ENCODE measurements around the gene TTC13.
"Not testable (repeated sequence)": the region's sequence is repeated elsewhere in the genome, so short reads cannot be mapped to it uniquely, and the experiment has no call there.

The TTC13 gene

DNA sequence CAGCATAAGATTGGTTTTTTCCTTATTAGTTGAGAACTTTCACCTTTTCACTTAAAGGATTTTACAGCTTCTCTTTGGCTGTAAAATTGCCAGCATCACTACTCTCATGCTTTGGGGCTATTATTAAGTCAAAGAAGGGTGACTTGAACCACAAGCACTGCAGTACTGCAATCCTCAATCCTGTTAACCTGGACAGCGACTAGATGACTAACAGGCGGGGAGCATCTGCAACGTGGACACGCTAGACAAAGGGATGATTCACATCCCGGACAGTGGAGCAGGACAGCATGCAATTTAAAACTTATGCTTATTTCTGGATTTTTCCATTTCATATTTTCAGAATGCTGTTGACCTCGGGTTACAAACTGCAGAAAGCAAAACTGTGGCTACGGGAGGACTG is 8.3 kb upstream of the TTC13 start:
- no peak for DNase-seq

- no peak for DNase-seq
Measured at GRCh38 chr1:230985711-230986110, 7.0 kb upstream of the TTC13 start.

DNA sequence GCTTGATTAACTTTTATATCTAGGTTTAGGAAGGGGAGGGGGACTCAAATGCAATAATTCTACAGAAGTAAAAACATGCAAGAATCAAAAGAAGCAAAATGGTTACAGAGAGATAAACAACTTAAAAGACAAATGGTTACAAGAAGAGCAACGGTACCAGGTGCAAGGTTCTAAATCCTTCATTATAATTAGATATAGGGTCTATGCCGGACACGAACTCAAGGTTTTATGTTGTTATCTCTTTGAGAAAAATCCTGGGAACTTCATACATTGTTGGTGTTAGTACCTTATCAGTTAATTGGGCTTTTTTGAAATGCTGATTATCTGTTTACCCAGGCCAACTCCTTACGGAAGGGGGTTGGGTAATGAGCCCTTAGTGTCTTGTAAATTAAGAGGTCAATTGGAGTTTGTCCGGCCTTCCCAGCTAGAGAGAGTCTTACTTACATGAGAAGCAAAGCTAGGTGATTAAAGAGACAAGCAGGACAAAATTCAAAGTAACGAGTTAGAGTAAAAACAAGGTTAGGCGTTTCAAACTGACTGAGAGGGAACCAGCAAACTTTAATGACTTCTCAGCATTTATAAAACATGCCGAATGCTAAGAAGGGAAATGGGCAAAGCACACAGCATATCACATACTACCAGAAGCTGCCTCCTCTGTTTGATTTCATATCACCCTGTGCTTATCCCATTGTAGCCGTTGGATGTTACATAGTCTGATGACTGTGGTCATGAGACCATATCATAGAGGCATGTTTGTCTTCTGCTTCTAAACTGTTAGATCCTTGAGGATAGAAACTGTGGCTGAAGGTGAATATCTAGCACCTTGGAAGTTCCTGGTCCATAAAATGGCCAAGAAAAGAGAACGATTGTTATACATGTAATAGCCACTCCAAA is 6.2 kb upstream of the TTC13 start:
- DNase-seq, result not testable (repeated sequence)

DNA sequence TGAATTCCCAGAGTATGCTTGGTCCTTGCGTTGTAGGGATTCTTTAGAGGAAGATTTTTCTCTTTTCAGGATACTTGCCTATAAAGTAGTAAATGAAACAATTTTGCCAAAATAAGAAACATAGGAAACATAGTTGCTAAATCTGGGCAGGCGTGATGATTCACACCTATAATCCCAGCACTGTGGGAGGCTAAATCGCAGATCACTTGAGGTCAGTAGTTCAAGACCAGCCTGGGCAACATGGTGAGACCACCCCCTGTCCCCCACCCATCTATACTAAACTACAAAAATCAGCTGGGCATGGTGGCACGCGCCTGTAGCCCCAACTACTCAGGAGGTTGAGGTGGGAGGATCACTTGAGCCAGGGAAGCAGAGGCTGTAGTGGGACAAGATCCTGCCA is 5.2 kb upstream of the TTC13 start:
- no peak for DNase-seq

DNA sequence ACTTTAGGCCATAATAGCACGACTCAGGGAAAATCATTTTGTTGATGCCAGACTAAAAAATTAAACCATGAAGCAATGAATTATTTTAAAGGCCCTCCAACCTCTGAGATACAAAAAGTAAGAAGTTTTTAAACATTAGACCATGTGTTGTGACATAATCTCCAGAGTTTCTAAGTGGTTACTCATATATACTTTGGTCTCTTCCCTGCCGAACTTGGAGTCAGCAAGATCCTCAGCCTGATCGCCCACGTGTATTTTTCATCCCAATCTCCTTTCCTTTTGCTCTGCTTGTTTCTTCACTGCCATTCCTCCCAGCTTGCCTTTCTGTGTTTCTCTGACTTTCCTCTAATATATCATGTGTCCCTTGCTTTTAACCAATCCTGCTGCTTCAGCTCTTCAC is 4.0 kb upstream of the TTC13 start:
- DNase-seq, result no peak

DNA sequence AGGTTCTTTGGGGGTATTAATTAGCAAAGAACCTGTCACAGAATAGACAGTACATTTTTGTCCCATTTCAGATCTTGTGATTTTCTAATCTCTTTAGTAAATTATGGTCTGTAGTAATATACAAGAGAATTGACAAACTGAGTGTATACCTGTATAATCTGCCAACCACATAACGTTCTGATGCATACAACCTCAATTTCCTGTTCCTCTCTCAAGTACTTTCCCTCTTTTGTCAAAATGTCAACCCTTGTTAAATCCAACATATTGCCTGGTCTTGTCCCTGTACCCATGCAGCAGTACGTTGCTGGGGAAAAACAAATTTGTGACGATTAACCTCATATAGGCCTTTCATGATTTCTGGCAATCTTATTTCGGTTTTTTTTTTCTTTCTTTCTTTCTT is 1.3 kb upstream of the TTC13 start:
- no peak for DNase-seq

GRCh38 chr1:230979389-230979716 is 692 bp upstream of the TTC13 start:
- DNase-seq, result no peak

DNA sequence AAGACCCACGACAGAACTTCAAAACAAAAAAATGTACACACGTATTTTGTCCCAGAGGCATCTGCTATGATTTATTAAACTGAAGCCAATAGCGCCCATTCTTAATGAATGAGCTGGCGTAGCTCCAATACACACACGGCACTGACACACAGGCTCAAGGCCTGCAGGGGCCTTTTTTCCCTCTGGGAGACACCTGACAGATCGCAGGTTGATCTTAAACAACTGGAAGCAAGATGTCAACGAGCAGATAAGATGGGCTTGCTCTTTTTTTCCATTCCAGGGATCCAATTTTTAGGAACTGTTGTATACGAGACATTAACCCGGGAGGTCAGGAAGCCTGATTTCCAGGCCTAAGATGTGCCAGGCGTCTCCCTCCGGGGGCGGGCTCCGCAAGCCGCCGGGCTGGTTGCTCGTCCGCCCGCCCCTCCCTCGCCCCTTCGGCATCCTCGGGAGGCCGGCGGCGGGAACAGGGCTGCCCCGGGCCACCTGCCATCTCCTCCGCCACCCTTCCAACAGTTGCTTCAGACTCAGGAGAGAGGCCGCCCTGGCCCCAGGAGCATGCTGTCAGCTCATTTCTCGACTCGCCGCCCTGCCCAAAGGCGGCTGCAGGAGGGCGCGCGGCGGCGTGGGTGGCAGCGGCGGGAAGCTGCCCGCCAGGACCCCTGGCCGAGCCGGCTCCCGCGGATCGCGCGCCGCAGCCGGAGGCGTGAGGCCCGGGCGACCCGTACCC is 735 bp downstream of the TTC13 start:
- DNase-seq, result no peak

- DNase-seq, result no peak
Measured at GRCh38 chr1:230976825-230977747, 1.6 kb downstream of the TTC13 start.

DNA sequence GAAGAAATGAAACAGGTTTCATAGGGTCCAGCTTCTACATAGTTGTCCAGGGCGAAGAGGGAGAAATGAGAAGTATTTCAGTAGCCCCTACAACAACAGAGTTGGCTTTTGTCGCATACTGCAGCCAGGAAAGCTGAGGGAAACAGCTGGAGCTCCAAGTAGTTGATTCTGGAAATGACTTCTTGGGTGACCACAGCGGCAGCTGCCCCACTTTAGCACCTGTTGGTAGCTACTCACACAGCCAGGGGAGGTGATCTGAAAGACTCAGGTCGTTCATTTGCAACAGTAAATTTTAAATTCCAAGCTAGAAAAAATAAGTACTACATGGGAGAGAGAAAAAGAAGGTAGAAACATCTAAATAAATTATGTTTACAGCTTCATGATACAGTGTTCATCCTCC is 2.3 kb downstream of the TTC13 start:
- no peak for DNase-seq

DNA sequence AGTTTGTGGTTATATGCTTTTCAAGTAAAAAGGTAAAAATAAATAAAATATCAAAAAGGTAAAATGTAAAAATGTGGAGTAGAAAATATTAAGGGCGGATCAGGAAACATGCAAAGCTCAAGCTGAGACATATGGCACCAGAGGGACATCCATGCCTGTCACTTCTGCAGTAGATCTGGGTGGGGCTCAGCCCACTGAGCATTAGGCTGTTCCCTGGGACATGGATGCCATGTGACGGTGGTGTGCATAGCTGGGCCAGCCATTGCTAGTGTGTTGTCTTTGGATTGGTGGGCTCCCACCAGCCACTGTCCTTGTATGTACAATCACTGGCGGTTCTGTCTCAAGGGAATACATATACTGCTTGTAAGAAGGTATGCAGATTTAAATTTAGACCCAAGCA is 3.0 kb downstream of the TTC13 start:
- DNase-seq, result no peak

GRCh38 chr1:230972855-230973271 is 5.8 kb downstream of the TTC13 start:
- peak; percentile 91 for DNase-seq

GRCh38 chr1:230971771-230972170 is 6.9 kb downstream of the TTC13 start:
- no peak for DNase-seq

- no peak for DNase-seq
Measured at GRCh38 chr1:230970432-230970831, 8.2 kb downstream of the TTC13 start.

- no peak for DNase-seq
Measured at GRCh38 chr1:230966358-230966873, 12.2 kb downstream of the TTC13 start.

DNA sequence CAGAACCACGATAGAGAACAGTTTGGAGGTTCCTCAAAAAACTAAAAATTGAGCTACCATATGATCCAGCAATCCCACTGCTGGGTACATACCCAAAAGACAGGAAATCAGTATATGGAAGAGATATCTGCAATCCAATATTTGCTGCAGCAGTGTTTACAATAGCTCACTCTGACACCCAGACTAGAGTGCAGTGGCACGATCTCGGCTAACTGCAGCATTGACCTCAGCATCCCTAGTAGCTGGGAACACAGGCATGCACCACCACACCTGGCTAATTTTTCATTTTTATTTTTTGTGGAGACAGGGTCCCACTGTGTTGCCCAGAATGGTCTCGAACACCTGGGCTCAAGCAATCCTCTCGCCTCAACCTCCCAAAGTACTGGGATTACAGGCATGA is 13.1 kb downstream of the TTC13 start:
- DNase-seq, result no peak

DNA sequence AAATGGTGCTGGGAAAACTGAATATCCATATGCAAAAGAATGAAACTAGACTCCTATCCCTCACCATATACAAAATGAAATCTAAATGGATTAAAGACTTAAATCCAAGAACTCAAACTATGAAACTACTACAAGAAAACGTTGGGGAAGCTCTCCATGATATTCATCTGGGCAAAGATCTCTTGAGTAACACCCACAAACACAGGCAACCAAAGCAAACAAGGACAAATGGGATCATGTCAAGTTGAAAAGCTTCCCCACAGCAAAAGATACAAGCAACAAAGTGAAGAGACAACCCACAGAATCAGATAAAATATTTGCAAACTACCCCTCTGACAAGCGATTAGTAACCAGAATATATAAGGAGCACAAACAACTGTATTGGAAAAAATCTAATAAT is 13.8 kb downstream of the TTC13 start:
- no peak for DNase-seq

- no peak for DNase-seq
Measured at GRCh38 chr1:230958370-230958769, 20.3 kb downstream of the TTC13 start.

DNA sequence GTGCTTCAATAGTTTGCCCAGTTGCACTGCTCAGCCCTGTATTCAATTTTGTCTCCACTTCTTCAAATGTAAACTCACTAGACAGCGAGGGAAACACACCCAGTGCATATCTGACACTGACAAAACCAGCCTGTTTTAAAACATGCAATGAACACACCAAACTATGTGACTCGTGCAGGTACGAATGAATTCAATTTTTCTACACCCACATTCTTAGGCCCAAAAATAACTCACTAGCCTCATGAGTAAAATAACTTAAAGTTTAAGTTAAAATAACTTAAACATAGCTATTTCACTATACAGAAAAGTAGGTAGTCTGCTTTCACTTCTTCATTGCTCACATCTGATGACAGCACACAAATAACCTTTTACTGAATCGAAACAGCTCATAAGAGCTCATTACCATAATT is 21.1 kb downstream of the TTC13 start:
- no peak for DNase-seq

DNA sequence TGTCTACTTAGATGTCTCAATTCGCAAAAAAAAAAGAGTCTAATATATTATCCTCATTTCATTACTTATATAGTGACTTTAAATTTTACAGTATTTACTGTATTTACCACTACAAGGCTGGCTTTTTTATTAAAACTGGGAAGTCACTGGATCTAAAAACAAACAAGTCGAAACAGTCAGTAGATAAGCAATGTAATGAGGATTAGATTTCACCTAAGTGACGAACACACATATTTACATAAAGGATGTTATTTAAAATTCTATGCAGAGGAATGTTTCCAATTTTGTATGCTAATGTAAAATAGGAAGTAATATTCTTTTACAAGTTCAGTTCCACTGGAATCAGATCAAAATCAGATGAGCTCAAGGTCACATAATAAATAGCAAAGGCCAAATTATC is 28.3 kb downstream of the TTC13 start:
- no peak for DNase-seq

DNA sequence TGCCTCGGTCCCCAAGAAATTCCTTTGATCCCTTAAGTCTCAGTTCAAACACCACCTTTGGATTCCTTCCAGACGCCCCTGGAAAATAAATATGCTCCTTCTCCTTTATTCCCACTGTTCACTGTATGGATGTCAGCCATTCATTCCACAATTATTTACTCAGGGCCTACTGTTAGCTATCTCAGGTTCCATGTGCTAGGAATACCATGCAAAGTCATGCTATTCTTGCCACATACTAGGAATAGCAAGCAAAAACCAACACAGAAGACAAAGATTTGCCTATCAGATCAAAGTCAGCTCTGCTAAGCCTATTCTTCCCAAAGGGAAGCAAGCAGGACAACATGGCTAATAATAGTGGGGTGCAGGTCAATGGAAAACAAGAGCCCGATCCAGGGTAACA is 29.8 kb downstream of the TTC13 start:
- no peak for DNase-seq

DNA sequence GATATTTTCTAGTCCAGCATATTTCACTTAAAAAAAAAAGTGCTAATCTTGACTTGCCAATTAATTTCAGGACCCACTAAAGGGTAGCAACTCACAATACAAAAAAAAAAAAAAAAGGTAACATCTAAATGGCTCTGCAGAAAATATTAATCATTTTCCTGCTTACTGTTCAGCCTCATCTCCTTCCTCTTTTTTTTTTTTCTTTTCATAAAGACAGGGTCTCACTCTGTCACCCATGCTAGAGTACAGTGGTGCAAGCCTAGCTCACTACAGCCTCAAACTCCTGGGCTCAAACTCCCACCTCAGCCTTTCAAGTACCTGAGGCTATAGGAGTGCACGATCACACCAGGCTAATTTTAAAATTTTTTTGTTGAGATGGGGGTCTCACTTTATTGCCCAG is 30.4 kb downstream of the TTC13 start:
- no peak for DNase-seq

- DNase-seq, result no peak
Measured at GRCh38 chr1:230943048-230943593, 35.5 kb downstream of the TTC13 start.
